Ascending aorta (tissue), 2 donors: ENCODE measurements around the gene CTIF. TPM values are rescaled to one million over a fixed set of nuclear protein-coding genes. Genes with fewer than 3 reads are reported as not detected.

ENCODE experiments used
- DNase-seq, 2 donors: peaks; one replicate each; pipeline ENCODE4 v3.0.0-alpha.2; 2019; ENCODE audit warnings: low spot score in 2 of 2
- H3K27ac ChIP-seq, 2 donors: fragments of 200-600 bp; sonication (generic); one replicate each; pipeline ENCODE4 v1.5.1; 2016 to 2017; ENCODE audit warnings: mild to moderate bottlenecking in 1 of 2
- H3K27me3 ChIP-seq: fragments of 200-600 bp; sonication (generic); one replicate; pipeline ENCODE4 v1.5.1; 2017
- H3K36me3 ChIP-seq, 2 donors: fragments of 200-600 bp; sonication (generic); one replicate each; pipeline ENCODE4 v1.5.1; 2016
- H3K4me1 ChIP-seq, 2 donors: fragments of 200-600 bp; sonication (generic); one replicate each; pipeline ENCODE4 v1.5.1; 2016 to 2017; ENCODE audit warnings: mild to moderate bottlenecking in 1 of 2
- H3K4me3 ChIP-seq, 2 donors: fragments of 200-600 bp; sonication (generic); one replicate each; pipeline ENCODE4 v1.5.1; 2016 to 2017; ENCODE audit warnings: mild to moderate bottlenecking in 1 of 2
- H3K9me3 ChIP-seq, 2 donors: fragments of 200-600 bp; sonication (generic); one replicate each; pipeline ENCODE4 v1.5.1; 2016
- CTCF ChIP-seq, 3 experiments: fragments of 200-600 bp in 2 of 3; fragments of 450-650 bp in 1 of 3; sonication (generic) in 2 of 3; IDR thresholded peaks; one replicate each; pipeline ENCODE4 v1.5.1; 2016 to 2019; ENCODE audit warnings: antibody characterized with exemption in 3 of 3, mild to moderate bottlenecking in 1 of 3, moderate library complexity in 1 of 3
- intact Hi-C: fragments of 100-400 bp; cut with DNase I; formaldehyde crosslinking; loops from one replicate; pipeline ENCODE4 v1.15.1; 2023
- total RNA-seq: library from RNA; depleted of rRNA; stranded (reverse); fragments of >200 nt; gene quantifications from one replicate; pipeline ENCODE4 v1.1.0, GENCODE V29; 2016

CTIF gene
- 55.3 TPM for total RNA-seq

- TF ChIP-seq CTCF (IDR thresholded peaks at IDR 0.05): no peak
- peak; percentile 96 to 99 for DNase-seq
- intact Hi-C loops: loop anchor here (2.0 to 10.0 kb wide), 7 partner anchors 34 to 1274 kb away; partner anchors contain the start of gene ACAA2
- H3K9me3 ChIP-seq: no peaks in the 10 kb centered on the region
- H3K36me3 ChIP-seq: no peaks in the 10 kb centered on the region
- H3K27me3 ChIP-seq: no peaks in the 10 kb centered on the region
- peak within 1 kb of the TSS; percentile 94 to 95 for H3K27ac ChIP-seq
- peaks cover 0 to 7% of the 10 kb centered on the region in 2 donors for H3K4me1 ChIP-seq
- H3K4me3 ChIP-seq: peak within 1 kb of the TSS; percentile 82 to 87
Observed at GRCh38 chr18:48538531-48539405, at the start of gene CTIF. CTIF (plus strand) TSS chr18:48539031; CDS start chr18:48619566, 80,535 bp downstream.

GRCh38 chr18:48490641-48491293, 48.1 kb upstream of the CTIF start:
- intact Hi-C loops: no loop called here
- H3K27ac ChIP-seq: no peak overlapping the region

GRCh38 chr18:48492880-48493279, 46.0 kb upstream of the CTIF start:
- no peak for TF ChIP-seq CTCF (IDR thresholded peaks at IDR 0.05)
- Histone ChIP-seq H3K36me3 (no peaks in the 10 kb centered on the region), H3K4me1 (peaks cover 0 to 17% of the 10 kb centered on the region in 2 donors), H3K27me3 (no peaks in the 10 kb centered on the region), H3K4me3 (no peak overlapping the region), H3K27ac (no peak overlapping the region), H3K9me3 (no peaks in the 10 kb centered on the region)
- no peak for DNase-seq
- intact Hi-C loops: no loop called here

More at GRCh38 chr18:48490641-48491293, 48.1 kb upstream of the CTIF start:
- Histone ChIP-seq H3K9me3 (no peaks in the 10 kb centered on the region), H3K4me3 (no peak overlapping the region), H3K4me1 (peaks cover 3 to 20% of the 10 kb centered on the region in 2 donors), H3K27me3 (no peaks in the 10 kb centered on the region), H3K36me3 (no peaks in the 10 kb centered on the region)
- no peak for TF ChIP-seq CTCF (IDR thresholded peaks at IDR 0.05)
- DNase-seq: no peak

- Histone ChIP-seq H3K27me3 (no peaks in the 10 kb centered on the region), H3K36me3 (no peaks in the 10 kb centered on the region), H3K4me3 (no peak overlapping the region), H3K4me1 (peaks cover 0 to 11% of the 10 kb centered on the region in 2 donors), H3K9me3 (no peaks in the 10 kb centered on the region), H3K27ac (no peak overlapping the region)
- no peak for DNase-seq
- intact Hi-C loops: no loop called here
- TF ChIP-seq CTCF (IDR thresholded peaks at IDR 0.05): no peak
Observed at GRCh38 chr18:48493434-48494230, 45.2 kb upstream of the CTIF start.

- TF ChIP-seq CTCF (IDR thresholded peaks at IDR 0.05): no peak
- no peaks in the 10 kb centered on the region for H3K9me3 ChIP-seq
- H3K4me3 ChIP-seq: no peak overlapping the region
- H3K27me3 ChIP-seq: no peaks in the 10 kb centered on the region
- DNase-seq: no peak
- H3K36me3 ChIP-seq: no peaks in the 10 kb centered on the region
- peaks cover 0 to 3% of the 10 kb centered on the region in 2 donors for H3K4me1 ChIP-seq
- no peak overlapping the region for H3K27ac ChIP-seq
- intact Hi-C loops: no loop called here
Observed at GRCh38 chr18:48497863-48498262, 41.0 kb upstream of the CTIF start.
